ENCODE data around the gene CRY1. TPM values are rescaled to one million over a fixed set of nuclear protein-coding genes. Genes with fewer than 3 reads are reported as not detected.

CRY1 gene
- total RNA-seq, 1 donor from 2014 or later, result 16.9 TPM

DNA sequence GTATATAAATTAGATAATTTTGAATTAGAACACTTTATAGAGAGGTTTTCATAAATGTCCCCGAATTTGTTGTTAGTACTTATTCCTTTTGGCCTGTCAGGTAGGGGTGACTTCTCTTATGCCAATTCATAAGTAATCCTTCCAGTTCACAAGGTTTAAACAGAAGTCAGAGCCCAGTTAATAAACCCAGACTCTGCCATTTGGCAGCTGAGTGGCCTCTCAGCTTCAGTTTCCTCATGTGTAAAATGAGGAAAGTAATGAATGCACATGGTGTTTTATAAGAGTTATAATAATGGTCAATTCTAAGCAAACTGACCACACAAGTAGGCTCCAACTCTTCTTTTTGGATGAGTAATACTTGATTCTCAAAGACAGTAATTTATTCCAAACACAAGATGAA, 116.7 kb downstream of the CRY1 start:
- Histone ChIP-seq H3K27ac (no peak overlapping the region), H3K4me1 (peaks cover 4% of the 10 kb centered on the region), H3K4me3 (no peak overlapping the region), H3K9me3 (no peaks in the 10 kb centered on the region), H3K27me3 (no peaks in the 10 kb centered on the region), H3K36me3 (peaks cover 2% of the 10 kb centered on the region)
- intact Hi-C loops (cut with DNase I), result no loop called here
- ATAC-seq, result no peak
- DNase-seq, result no peak
- TF ChIP-seq, protein P1, sequence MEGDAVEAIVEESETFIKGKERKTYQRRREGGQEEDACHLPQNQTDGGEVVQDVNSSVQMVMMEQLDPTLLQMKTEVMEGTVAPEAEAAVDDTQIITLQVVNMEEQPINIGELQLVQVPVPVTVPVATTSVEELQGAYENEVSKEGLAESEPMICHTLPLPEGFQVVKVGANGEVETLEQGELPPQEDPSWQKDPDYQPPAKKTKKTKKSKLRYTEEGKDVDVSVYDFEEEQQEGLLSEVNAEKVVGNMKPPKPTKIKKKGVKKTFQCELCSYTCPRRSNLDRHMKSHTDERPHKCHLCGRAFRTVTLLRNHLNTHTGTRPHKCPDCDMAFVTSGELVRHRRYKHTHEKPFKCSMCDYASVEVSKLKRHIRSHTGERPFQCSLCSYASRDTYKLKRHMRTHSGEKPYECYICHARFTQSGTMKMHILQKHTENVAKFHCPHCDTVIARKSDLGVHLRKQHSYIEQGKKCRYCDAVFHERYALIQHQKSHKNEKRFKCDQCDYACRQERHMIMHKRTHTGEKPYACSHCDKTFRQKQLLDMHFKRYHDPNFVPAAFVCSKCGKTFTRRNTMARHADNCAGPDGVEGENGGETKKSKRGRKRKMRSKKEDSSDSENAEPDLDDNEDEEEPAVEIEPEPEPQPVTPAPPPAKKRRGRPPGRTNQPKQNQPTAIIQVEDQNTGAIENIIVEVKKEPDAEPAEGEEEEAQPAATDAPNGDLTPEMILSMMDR (IDR thresholded peaks at IDR 0.05), result no peak

DNA sequence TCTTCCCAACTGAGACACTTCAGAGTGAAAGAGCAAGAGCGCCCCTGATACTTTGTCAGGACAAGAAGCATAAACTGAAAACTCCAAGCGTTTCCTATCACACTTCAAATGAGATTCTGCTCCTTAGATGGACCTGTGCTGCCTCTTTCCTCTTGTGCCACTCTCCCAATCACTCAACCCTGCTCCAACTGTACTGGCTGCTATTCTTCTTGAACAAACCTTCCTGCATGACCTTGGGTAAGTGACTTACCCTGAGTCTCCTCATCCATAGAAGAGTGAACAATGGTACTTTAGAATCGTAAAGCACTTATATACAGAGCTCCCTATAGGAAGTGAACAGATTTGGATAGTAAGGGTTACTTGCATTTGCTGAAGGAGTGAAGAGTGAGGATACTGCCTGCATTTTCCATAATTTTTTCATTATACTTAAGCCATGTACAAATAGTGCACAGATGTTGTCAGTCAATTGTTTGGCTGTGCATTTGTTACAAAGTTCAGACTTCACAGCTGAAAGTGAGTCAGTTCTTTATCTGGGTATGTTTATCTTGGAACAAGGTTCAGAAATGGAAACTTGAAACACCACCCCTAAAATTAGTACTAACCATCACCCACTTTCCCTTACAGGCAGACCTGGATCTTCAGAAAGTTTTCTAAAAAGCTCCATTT, 117.2 kb downstream of the CRY1 start:
- intact Hi-C loops (cut with DNase I), result no loop called here

DNA sequence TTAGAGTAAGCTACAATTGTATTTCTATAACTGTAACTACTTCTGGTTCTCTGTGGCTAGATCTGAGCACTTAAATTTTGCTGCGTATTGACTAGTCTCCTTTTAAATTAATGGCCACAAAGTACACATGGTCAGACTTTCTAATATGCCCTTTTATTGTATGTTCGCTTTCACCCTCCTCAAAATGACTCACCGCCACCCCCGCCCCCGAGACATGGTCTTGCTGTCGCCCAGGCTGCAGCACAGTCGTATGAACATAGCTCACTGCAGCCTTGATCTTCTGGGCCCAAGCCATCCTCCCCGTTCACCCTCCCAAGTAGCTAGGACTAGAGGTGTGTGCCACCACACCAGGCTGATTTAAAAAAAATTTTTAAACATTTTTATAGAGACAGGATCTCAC, 118.3 kb downstream of the CRY1 start:
- H3K36me3 ChIP-seq, result peaks cover 16% of the 10 kb centered on the region
- DNase-seq, result no peak
- no peak for ATAC-seq
- no peaks in the 10 kb centered on the region for H3K9me3 ChIP-seq
- intact Hi-C loops (cut with DNase I), result no loop called here
- H3K27me3 ChIP-seq, result no peaks in the 10 kb centered on the region
- H3K4me3 ChIP-seq, result no peak overlapping the region
- H3K4me1 ChIP-seq, result peaks cover 4% of the 10 kb centered on the region
- H3K27ac ChIP-seq, result no peak overlapping the region
- TF ChIP-seq, protein P1 (IDR thresholded peaks at IDR 0.05), result no peak

More for the DNA sequence above, 117.2 kb downstream of the CRY1 start:
- Histone ChIP-seq H3K4me1 (peaks cover 4% of the 10 kb centered on the region), H3K9me3 (no peaks in the 10 kb centered on the region), H3K27me3 (no peaks in the 10 kb centered on the region), H3K4me3 (no peak overlapping the region), H3K27ac (no peak overlapping the region), H3K36me3 (peaks cover 8% of the 10 kb centered on the region)
- no peak for ATAC-seq
- TF ChIP-seq, protein P1 (IDR thresholded peaks at IDR 0.05), result no peak
- DNase-seq, result no peak

DNA sequence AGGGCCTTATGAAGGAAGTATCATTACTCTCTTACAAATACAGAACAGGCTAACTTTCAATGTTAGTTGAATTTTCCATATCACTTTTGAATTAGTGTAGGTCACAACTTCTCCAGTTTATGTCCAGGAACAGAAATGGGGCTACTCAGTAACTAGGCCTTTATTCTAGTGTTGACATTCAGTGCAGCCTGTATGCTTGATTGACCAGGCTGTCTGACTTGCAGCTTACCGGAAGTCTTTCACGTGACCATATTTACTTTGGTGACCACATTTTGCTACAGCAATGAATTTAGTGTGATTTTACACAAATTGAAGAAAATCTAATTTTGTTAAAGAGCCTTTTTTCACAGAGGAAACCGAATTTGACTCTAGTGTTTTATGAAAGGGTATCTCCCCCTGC, 118.8 kb downstream of the CRY1 start:
- H3K36me3 ChIP-seq, result peaks cover 17% of the 10 kb centered on the region
- H3K9me3 ChIP-seq, result no peaks in the 10 kb centered on the region
- H3K4me3 ChIP-seq, result no peak overlapping the region
- DNase-seq (no peak), ATAC-seq (peak; percentile 39)
- intact Hi-C loops (cut with DNase I), result no loop called here
- peaks cover 4% of the 10 kb centered on the region for H3K4me1 ChIP-seq
- H3K27ac ChIP-seq, result no peak overlapping the region
- TF ChIP-seq, protein P1 (IDR thresholded peaks at IDR 0.05), result no peak
- H3K27me3 ChIP-seq, result no peaks in the 10 kb centered on the region

DNA sequence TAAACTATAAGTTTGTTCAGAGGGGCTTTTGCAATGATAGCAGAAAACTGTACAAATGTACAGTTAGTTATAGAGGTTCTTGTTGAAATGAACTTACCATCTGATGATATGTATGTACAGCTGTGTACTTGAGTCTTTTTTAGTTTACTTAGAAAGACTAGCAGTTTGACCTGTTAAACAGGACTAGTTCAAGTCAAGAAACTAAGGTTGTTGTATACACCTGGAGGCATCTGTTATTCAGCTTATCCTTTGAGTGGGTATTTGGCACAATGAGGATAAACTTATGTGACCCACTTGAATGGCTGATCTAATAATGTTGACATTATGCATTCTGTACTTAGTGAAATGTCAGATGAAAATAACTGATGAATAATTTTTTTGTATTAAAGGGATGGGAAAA, 119.8 kb downstream of the CRY1 start:
- ATAC-seq, result no peak
- Histone ChIP-seq H3K27ac (no peak overlapping the region), H3K36me3 (peaks cover 22% of the 10 kb centered on the region), H3K4me1 (peaks cover 4% of the 10 kb centered on the region), H3K4me3 (no peak overlapping the region), H3K9me3 (no peaks in the 10 kb centered on the region), H3K27me3 (no peaks in the 10 kb centered on the region)
- no peak for DNase-seq
- TF ChIP-seq, protein P1 (IDR thresholded peaks at IDR 0.05), result no peak
- intact Hi-C loops (cut with DNase I), result no loop called here

DNA sequence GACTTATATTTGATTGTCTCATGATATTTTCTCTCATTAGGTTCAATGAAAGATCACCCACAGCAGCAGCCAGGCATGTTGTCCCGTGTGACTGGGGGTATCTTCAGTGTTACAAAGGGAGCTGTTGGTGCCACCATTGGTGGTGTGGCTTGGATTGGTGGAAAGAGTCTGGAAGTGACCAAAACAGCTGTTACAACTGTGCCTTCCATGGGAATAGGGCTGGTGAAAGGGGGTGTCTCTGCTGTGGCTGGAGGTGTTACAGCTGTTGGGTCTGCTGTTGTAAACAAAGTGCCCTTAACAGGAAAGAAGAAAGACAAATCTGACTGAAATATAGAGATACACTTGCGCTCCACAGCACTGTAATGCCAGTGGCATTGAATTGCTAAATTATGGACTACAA, 122.3 kb downstream of the CRY1 start:
- TF ChIP-seq, protein P1 (IDR thresholded peaks at IDR 0.05), result no peak
- H3K9me3 ChIP-seq, result no peaks in the 10 kb centered on the region
- H3K4me3 ChIP-seq, result no peak overlapping the region
- H3K27me3 ChIP-seq, result no peaks in the 10 kb centered on the region
- DNase-seq (no peak), ATAC-seq (no peak)
- peaks cover 38% of the 10 kb centered on the region for H3K36me3 ChIP-seq
- H3K27ac ChIP-seq, result no peak overlapping the region
- intact Hi-C loops (cut with DNase I), result no loop called here
- no peaks in the 10 kb centered on the region for H3K4me1 ChIP-seq
